OCI-LY3 (cell line): ENCODE measurements around the gene EYS.

ENCODE experiments used
- H2AFZ ChIP-seq: fragments of 200-600, 300-600 bp; shearing (Covaris generic); 2 replicates; pipeline ENCODE4 v1.6.0; 2014; ENCODE audit warnings: antibody characterized with exemption, low read depth, low read length
- H3K27ac ChIP-seq: fragments of 200-600, 300-600 bp; sonication (generic); 2 replicates; pipeline ENCODE4 v1.5.1; 2014; ENCODE audit warnings: mild to moderate bottlenecking, low read length, moderate library complexity, mixed read lengths
- H3K27me3 ChIP-seq: fragments of 200-600, 300-600 bp; sonication (generic); 2 replicates; pipeline ENCODE4 v1.6.1; 2014; ENCODE audit warnings: low read depth, low read length, mixed read lengths
- H3K36me3 ChIP-seq: fragments of 200-600, 300-600 bp; sonication (generic); replicated peaks from 2 replicates; pipeline ENCODE3; 2014; ENCODE audit warnings: low read depth, low read length, mixed read lengths
- H3K4me1 ChIP-seq: fragments of 300-600, 200-600 bp; sonication (generic); 2 replicates; pipeline ENCODE4 v1.6.1; 2014; ENCODE audit warnings: low read length, mixed read lengths
- H3K4me2 ChIP-seq: fragments of 200-600, 300-600 bp; sonication (generic); 2 replicates; pipeline ENCODE4 v1.6.1; 2014; ENCODE audit warnings: low read length, mixed read lengths
- H3K4me3 ChIP-seq: fragments of 300-600, 200-600 bp; sonication (generic); 2 replicates; pipeline ENCODE4 v1.5.1; 2014; ENCODE audit warnings: antibody characterized with exemption, mild to moderate bottlenecking, low read length, moderate library complexity
- H3K79me2 ChIP-seq: fragments of 300-600, 200-600 bp; shearing (Covaris generic); 2 replicates; pipeline ENCODE4 v1.6.1; 2014; ENCODE audit warnings: mild to moderate bottlenecking, low read length, mixed read lengths
- H3K9ac ChIP-seq: fragments of 300-600, 200-600 bp; shearing (Covaris generic); 2 replicates; pipeline ENCODE4 v1.6.0; 2014; ENCODE audit warnings: mild to moderate bottlenecking, low read length, moderate library complexity
- H3K9me3 ChIP-seq: fragments of 200-600, 300-600 bp; shearing (Covaris generic); 2 replicates; pipeline ENCODE4 v1.6.1; 2014; ENCODE audit warnings: low read length, mixed read lengths; ENCODE audit not compliant: insufficient read depth
- H4K20me1 ChIP-seq: fragments of 200-600, 300-600 bp; sonication (generic); 2 replicates; pipeline ENCODE4 v1.6.1; 2016; ENCODE audit warnings: low read length, mixed read lengths; ENCODE audit not compliant: insufficient read depth
- CTCF ChIP-seq: fragments of 200-600, 300-600 bp; sonication (generic); IDR thresholded peaks from 2 replicates; pipeline ENCODE4 v1.5.1; 2014; ENCODE audit warnings: antibody characterized with exemption, low read length, low read depth
- EZH2phosphoT487 ChIP-seq: fragments of 200-600 bp; shearing (Covaris generic); IDR thresholded peaks from 2 replicates; pipeline ENCODE4 v1.6.1; 2018; ENCODE audit warnings: antibody characterized with exemption, mixed run types, low read depth

Gene EYS

GRCh38 chr6:64299176-64299575, 1407.8 kb downstream of the EYS start:
- H3K4me2 ChIP-seq = no peak overlapping the region
- no peak overlapping the region for H3K4me3 ChIP-seq
- H3K79me2 ChIP-seq = no peaks in the 10 kb centered on the region
- no peaks in the 10 kb centered on the region for H4K20me1 ChIP-seq
- no peak overlapping the region for H2AFZ ChIP-seq
- H3K36me3 ChIP-seq = no peaks in the 10 kb centered on the region
- TF ChIP-seq EZH2phosphoT487 = no peak
- TF ChIP-seq CTCF = no peak
- no peaks in the 10 kb centered on the region for H3K9me3 ChIP-seq
- H3K4me1 ChIP-seq = no peaks in the 10 kb centered on the region
- no peak overlapping the region for H3K27ac ChIP-seq
- no peaks in the 10 kb centered on the region for H3K27me3 ChIP-seq
- no peak overlapping the region for H3K9ac ChIP-seq

GRCh38 chr6:64294034-64294433, 1413.0 kb downstream of the EYS start:
- Histone ChIP-seq H3K4me2 (no peak overlapping the region), H3K27me3 (no peaks in the 10 kb centered on the region), H3K9ac (no peak overlapping the region), H3K4me3 (no peak overlapping the region), H3K79me2 (no peaks in the 10 kb centered on the region), H3K27ac (no peak overlapping the region), H3K9me3 (no peaks in the 10 kb centered on the region), H3K4me1 (no peaks in the 10 kb centered on the region), H3K36me3 (no peaks in the 10 kb centered on the region), H4K20me1 (no peaks in the 10 kb centered on the region), H2AFZ (no peak overlapping the region)
- TF ChIP-seq EZH2phosphoT487 (no peak), CTCF (no peak)

GRCh38 chr6:64293298-64293697, 1413.7 kb downstream of the EYS start:
- H3K4me3 ChIP-seq = no peak overlapping the region
- no peak overlapping the region for H3K4me2 ChIP-seq
- no peaks in the 10 kb centered on the region for H3K4me1 ChIP-seq
- H4K20me1 ChIP-seq = no peaks in the 10 kb centered on the region
- no peak for TF ChIP-seq CTCF
- TF ChIP-seq EZH2phosphoT487 = no peak
- H2AFZ ChIP-seq = no peak overlapping the region
- no peaks in the 10 kb centered on the region for H3K79me2 ChIP-seq
- H3K9me3 ChIP-seq = no peaks in the 10 kb centered on the region
- H3K27me3 ChIP-seq = no peaks in the 10 kb centered on the region
- no peaks in the 10 kb centered on the region for H3K36me3 ChIP-seq
- H3K9ac ChIP-seq = no peak overlapping the region
- H3K27ac ChIP-seq = no peak overlapping the region

- TF ChIP-seq EZH2phosphoT487 (no peak), CTCF (no peak)
- Histone ChIP-seq H3K9me3 (0 out of 2 replicates have a peak, but pooled peaks cover 4% of the 10 kb centered on the region), H3K79me2 (no peaks in the 10 kb centered on the region), H3K4me2 (no peak overlapping the region), H3K27ac (no peak overlapping the region), H3K4me1 (no peaks in the 10 kb centered on the region), H3K36me3 (no peaks in the 10 kb centered on the region), H3K27me3 (no peaks in the 10 kb centered on the region), H4K20me1 (no peaks in the 10 kb centered on the region), H3K9ac (no peak overlapping the region), H2AFZ (no peak overlapping the region), H3K4me3 (no peak overlapping the region)
These were observed 1416.2 kb downstream of the EYS start for GRCh38 chr6:64290867-64291266.
